ENCODE measurements around the gene C5orf58.
"Not testable (repeated sequence)": the region's sequence is repeated elsewhere in the genome, so short reads cannot be mapped to it uniquely, and the experiment has no call there.

The C5orf58 gene

GRCh38 chr5:170225326-170226128 is 7.3 kb upstream of the C5orf58 start:
- peak; percentile 77 for DNase-seq

DNA sequence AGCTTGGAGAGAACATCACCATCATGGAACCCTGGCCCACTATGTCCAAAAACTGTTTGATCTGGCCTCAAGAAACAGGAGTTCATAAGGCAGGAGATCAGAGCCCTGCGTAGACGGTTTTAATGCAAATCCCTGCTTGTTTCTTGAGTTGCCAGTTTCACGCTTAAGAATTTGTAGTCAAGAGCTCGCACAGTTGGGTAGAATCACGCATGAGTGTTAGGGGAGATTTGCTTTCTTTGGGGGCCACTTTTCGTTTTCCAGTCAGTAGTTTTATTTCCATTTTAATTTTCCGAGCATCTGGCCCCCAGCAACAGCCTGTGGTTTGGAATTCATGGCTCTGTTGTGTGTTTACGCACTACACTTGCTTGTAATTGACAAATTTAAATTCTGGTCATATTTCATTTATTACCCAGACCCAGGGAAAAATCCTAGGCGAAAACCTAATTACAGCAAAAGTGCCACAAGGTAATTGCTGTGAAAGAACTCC is 6.6 kb upstream of the C5orf58 start:
- DNase-seq: peak; percentile 54

DNA sequence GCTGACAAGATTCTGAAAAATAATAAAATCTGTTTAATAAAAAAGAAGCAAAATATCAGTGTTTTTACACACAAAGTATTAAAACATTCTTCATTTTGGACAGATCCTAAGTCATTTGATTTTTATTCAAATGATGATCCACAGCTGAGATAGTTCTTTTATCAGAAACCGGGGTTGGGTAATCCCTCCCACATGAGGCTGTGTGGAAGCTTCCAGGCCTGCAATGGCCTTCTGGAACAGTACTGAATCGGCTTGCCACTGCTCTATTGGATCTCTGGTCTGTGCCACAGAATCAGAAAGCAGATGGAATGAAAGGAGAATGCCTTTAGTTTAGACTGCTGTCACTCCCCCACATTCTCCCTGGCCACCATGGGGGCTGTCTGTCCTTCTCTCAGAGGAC is 6.1 kb upstream of the C5orf58 start:
- DNase-seq: peak; percentile 54

GRCh38 chr5:170228762-170229435 is 3.9 kb upstream of the C5orf58 start:
- no peak for DNase-seq

DNA sequence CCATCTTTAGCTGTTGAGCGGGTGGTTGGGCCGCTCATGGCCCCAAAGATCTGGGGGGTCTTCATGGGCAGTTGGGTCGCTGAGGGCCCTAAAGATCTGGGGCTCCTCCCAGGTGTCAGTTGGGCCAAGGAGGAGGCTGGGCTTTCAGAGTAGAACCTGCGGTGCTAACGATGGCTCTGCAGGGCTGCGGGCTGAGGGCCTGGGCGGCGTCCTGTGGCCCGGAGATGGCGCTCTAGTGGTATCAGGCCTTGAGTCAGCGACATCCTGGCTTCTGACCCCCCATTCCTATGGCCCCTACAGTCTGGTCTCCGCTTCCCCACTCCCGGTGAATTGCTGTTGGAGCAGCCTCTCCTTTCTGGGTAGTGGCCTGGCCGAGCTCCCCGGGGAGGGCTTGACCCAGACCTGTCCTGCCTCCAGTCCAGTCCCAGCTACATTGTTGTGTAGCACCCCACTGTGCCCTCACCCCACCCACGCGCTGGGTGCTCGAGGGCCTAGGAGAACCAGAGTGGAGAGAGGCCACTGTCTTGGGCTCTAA is 640 bp downstream of the C5orf58 start:
- DNase-seq: no peak

DNA sequence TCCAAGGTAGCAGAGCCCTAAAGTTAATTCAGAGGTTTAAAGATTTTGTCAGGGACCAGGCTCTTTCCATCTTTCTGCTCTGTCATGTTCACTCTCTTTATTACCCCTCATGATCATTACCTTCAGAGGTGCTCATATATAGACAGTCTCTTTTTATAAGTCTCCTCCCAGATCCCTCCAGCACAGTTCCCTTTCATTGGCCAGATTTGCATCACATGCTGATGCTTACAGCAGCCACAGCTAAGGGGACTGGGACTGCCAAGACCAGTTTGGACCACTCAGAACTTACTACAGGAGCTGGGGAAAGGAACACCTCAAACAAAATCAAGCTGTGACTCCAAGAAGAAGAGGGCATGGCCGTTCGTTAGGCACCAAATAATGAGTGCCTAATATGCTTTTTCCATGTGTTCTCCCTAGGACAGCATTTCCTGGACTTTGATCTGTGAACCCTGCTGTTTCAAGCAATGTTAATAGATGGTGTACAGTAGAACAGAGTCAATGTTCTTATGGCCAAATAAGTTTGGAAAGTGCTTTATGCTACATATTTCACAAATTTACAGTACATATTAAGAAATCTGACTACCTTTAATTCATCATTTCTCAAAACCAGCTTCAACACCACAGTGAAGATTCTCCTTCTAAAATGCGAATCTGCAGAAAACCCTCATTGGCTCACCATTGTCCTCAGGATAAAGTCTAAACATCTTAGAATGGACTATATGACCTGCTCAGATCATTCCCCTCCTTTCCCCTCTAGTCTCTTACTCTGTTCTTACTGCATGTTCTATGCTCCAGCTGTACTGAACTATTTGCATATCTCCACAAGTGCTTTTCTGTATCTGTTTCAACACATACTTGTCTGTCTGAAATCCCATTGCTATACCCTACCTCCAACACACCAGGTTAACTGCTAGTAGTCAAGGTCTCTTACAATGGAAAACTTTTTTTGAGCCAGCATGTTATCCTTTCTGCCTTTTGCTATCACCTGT is 3.4 kb downstream of the C5orf58 start:
- DNase-seq: peak; percentile 74

GRCh38 chr5:170238456-170239196 is 5.8 kb downstream of the C5orf58 start:
- DNase-seq: no peak

GRCh38 chr5:170245436-170245835 is 12.7 kb downstream of the C5orf58 start:
- not testable (repeated sequence) for DNase-seq

GRCh38 chr5:170246126-170246870 is 13.5 kb downstream of the C5orf58 start:
- no peak for DNase-seq

DNA sequence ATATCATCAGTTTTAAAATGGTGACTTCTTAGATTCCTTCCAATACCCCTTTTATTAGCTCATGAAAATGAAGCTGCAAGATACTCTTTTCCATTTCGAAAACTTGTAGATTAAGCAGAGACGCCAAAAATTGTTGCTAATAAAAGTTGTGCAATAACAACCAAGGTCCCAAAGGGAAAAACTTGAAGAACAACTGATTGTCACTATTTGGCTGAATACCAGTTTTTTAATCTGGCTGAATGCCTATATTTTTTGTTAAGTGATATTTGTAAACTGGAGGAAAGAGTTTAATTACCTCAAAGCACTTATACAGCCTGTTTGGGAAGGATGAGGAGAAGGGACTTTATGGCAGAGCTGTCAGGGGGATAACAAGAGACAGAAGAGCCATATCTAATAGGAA is 14.6 kb downstream of the C5orf58 start:
- no peak for DNase-seq

DNA sequence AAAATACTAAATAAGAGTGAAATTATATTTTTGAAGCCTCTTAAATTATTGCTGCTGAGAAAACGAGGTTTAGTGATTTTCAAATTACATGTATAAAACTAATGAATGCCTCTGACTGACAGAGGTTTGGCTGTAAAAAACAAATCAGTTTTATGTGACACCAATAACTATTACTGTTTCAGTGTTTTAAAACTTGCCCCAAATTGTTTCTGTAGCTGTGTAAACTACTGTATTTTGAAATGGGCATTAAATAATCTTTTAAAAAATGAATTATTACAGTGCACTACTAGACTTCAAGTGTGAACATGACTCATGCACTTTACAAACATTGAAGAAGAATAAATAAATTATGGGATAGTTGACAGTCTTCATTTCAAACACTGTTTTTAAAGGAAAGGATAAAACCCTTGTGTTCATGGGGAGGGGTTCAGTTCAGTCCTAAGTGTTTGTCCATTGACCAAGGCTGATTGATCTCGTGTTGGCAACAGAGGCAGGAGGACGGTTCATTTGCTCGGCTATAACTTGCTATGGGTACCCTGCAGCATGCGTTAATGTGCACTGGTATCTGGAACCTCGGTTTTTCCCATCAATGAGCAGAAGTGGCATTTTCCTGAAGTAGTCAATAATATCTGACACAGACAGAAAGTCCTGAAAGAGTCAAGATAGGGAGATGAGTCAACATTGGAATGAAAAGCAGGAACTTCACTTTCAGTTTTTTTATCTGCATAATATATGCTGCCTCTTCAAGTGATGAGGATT is 15.6 kb downstream of the C5orf58 start:
- no peak for DNase-seq

GRCh38 chr5:170248931-170249227 is 16.1 kb downstream of the C5orf58 start:
- not testable (repeated sequence) for DNase-seq

GRCh38 chr5:170249355-170249754 is 16.6 kb downstream of the C5orf58 start:
- no peak for DNase-seq

DNA sequence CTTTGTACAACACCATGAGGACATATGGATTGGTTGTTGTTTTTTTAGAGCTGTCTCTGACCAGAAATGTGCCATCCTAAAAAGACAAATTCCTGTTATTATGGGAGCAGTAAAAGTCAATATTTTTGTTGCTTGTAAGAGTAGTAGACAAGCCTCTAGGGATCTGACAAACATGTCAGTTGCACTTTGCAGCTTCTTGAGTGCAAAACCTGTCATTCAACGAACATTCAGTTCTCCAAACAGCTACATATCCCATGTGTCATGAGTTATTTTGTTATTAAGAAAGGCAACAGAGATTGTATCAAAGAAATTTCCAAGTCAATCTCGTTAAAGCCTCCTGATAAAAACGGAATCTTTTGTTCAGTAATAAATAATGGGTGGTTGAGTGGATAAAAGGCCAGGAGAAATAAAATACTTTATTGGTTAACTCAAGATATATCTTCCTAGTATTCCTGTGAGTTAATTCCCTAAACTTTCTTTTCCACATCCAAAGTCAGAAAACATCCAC is 18.1 kb downstream of the C5orf58 start:
- DNase-seq: no peak

DNA sequence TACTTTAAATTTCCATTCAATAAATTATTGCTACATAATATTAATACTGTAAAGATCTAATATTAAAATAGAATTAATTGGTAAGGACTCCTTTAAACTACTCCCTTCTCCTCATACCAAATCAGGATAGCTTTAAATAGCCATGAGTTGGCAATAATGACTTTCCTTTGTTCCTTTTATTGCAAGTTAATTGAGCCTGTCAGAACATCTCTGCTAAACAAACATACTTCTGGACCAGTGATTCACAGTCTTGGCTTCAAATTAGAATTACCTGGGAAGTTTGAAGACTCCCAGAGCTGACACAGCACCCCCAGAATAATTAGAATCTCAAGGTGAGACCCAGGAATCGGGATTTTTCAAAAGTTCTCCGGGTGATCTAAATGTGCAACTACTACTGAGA is 18.7 kb downstream of the C5orf58 start:
- DNase-seq: no peak

DNA sequence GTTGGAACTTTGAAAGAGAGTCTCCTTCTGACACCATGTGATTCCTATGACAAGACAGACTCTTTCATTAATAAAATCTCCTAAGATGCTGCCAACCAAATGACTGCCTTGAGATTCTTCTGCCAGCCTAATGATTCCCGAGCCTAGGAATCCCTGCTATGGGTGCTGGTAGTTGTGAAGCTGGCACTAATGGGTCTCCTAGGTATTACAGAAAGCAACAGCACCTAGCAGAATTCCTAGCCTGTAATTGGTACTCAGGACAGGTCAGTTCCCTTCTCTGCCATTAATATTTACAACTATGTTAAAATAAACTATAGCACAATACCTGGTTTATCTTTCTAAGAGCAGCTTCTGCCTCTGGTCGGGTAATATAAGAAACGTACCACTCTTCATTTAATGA is 19.3 kb downstream of the C5orf58 start:
- DNase-seq: peak; percentile 86

- DNase-seq: no peak
Measured at GRCh38 chr5:170252720-170253350, 20.1 kb downstream of the C5orf58 start.

DNA sequence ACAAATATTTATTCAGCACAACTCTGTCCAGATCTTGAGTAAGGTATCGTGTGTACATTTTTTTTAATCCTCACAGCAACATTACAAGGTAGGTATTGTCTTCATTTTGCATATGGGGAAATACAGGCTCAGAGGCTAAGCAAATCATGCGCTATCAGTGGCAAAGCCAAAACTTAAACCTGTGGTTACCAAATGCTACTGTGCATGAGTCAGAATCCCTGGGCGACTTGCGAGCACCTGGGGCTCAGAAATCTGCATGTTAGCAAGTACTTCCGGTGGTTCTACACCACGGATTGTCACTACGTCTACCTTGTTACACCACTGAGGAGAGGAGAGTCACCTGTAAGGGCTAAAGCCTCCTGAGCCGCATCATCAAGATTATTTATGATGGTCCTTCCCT is 21.3 kb downstream of the C5orf58 start:
- peak; percentile 98 for DNase-seq

- DNase-seq: no peak
Measured at GRCh38 chr5:170256571-170256970, 23.8 kb downstream of the C5orf58 start.

DNA sequence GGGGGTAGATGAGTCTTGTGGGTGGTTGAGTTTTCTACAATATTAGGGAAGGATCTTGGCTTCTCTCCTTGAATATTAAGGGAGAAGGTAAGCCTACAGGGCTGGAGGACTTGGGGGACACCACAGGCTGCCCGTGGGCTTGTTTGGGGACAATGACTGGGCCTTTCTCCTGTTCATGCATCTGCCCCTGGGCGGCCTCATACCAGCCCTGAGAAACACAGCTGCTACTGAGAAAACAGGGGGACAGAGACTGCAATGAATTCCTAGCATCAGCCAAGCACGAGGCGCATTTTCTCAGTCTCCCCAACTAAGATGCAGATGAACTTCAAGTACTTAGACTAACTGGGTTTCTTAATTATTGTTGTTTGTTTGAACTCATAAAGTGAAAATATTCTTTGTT is 24.6 kb downstream of the C5orf58 start:
- DNase-seq: no peak

All from NCI-H526 treated with DMSO at 0.1 percent for 48 hours (cell line).